CD4-positive, alpha-beta T cell treated with Interferon alpha-2 for 1 hour (primary cell): Measurements from ENCODE around the gene TMEM171.
A peak's percentile ranks its signal among the peaks of the same experiment; 100 is the strongest.

Experiments
- DNase-seq, 2 donors: peaks; one replicate each; pipeline ENCODE4 v3.0.0-alpha.2; 2020 to 2022

Gene TMEM171

GRCh38 chr5:73122875-73123810, 2.8 kb downstream of the TMEM171 start:
- no peak for DNase-seq

- no peak for DNase-seq
Measured at GRCh38 chr5:73125289-73125688, 4.9 kb downstream of the TMEM171 start.

GRCh38 chr5:73126381-73126780, 6.0 kb downstream of the TMEM171 start:
- no peak for DNase-seq

- DNase-seq, result no peak
Measured at GRCh38 chr5:73126957-73127356, 6.6 kb downstream of the TMEM171 start.

GRCh38 chr5:73129143-73129542, 8.8 kb downstream of the TMEM171 start:
- DNase-seq, result no peak

GRCh38 chr5:73130811-73131210, 10.4 kb downstream of the TMEM171 start:
- DNase-seq, result no peak

GRCh38 chr5:73131711-73132425, 11.5 kb downstream of the TMEM171 start:
- no peak for DNase-seq

- DNase-seq, result no peak
Measured at GRCh38 chr5:73132759-73133158, 12.4 kb downstream of the TMEM171 start.

GRCh38 chr5:73135021-73135420, 14.6 kb downstream of the TMEM171 start:
- no peak for DNase-seq

- DNase-seq, result peak in 1 of 2 donors; percentile 8
Measured at GRCh38 chr5:73135429-73136054, 15.2 kb downstream of the TMEM171 start.

GRCh38 chr5:73136055-73136562, 15.7 kb downstream of the TMEM171 start:
- DNase-seq, result no peak

GRCh38 chr5:73137563-73138530, 17.5 kb downstream of the TMEM171 start:
- no peak for DNase-seq

- no peak for DNase-seq
Measured at GRCh38 chr5:73139485-73139884, 19.1 kb downstream of the TMEM171 start.

GRCh38 chr5:73140801-73141200, 20.4 kb downstream of the TMEM171 start:
- DNase-seq, result no peak

- DNase-seq, result no peak
Measured at GRCh38 chr5:73142035-73142434, 21.7 kb downstream of the TMEM171 start.

- DNase-seq, result no peak
Measured at GRCh38 chr5:73143716-73144115, 23.3 kb downstream of the TMEM171 start.

GRCh38 chr5:73149540-73149939, 29.2 kb downstream of the TMEM171 start:
- no peak for DNase-seq

GRCh38 chr5:73150876-73151275, 30.5 kb downstream of the TMEM171 start:
- no peak for DNase-seq

GRCh38 chr5:73151766-73152410, 31.5 kb downstream of the TMEM171 start:
- no peak for DNase-seq

- DNase-seq, result no peak
Measured at GRCh38 chr5:73152411-73153388, 32.3 kb downstream of the TMEM171 start.
